Activated CD8-positive, alpha-beta T cell treated with anti-CD3 and anti-CD28 coated beads for 36 hours (primary cell): ENCODE measurements around the gene UBE2E1. TPM values are rescaled to one million over a fixed set of nuclear protein-coding genes. Genes with fewer than 3 reads are reported as not detected.

Experiments used
- ATAC-seq: fragments of 200-7000 bp; cut with Tn5 transposase; one replicate; pipeline ENCODE4 v1.10.0; 2021; ENCODE audit warnings: mild to moderate bottlenecking, moderate library complexity
- CTCF ChIA-PET: fragments of 350-600 bp; sonication (Branson Sonifier 250); formaldehyde crosslinking; loops from one replicate; lab custom pipeline; 2021; ENCODE audit warnings: antibody characterized with exemption; lab: Charles Lee
- POLR2A ChIA-PET: fragments of 350-600 bp; sonication (Branson Sonifier 250); formaldehyde crosslinking; loops from one replicate; lab custom pipeline; 2021; ENCODE audit warnings: antibody characterized with exemption; lab: Charles Lee
- DNase-seq: peaks from one replicate; pipeline ENCODE4 v3.0.0-alpha.2; 2020
- H3K27ac Mint-ChIP-seq: one replicate; pipeline ENCODE4 v1.8.0; 2021; ENCODE audit warnings: mild to moderate bottlenecking, mixed read lengths
- H3K27me3 Mint-ChIP-seq: one replicate; pipeline ENCODE4 v1.8.0; 2021; ENCODE audit warnings: mixed read lengths
- H3K36me3 Mint-ChIP-seq: one replicate; pipeline ENCODE4 v1.8.0; 2021; ENCODE audit warnings: low read depth, mixed read lengths
- H3K4me1 Mint-ChIP-seq: one replicate; pipeline ENCODE4 v1.8.0; 2021; ENCODE audit warnings: low read depth, mixed read lengths
- H3K4me3 Mint-ChIP-seq: one replicate; pipeline ENCODE4 v1.8.0; 2021; ENCODE audit warnings: mild to moderate bottlenecking, moderate library complexity, mixed read lengths
- H3K9me3 Mint-ChIP-seq: one replicate; pipeline ENCODE4 v1.8.0; 2021; ENCODE audit warnings: mixed read lengths
- intact Hi-C: fragments of 100-400 bp; cut with micrococcal nuclease; formaldehyde crosslinking; loops from one replicate; pipeline ENCODE4 v1.10.0; 2022
- total RNA-seq, 2 experiments: library from RNA; stranded (reverse); gene quantifications; one replicate each; pipeline ENCODE4 v1.2.3, GENCODE V29; 2021
- TF ChIP-seq, protein P1 (sequence below): fragments of 200-600 bp; IDR thresholded peaks from one replicate; pipeline ENCODE4 v1.8.0; 2022; ENCODE audit warnings: antibody characterized with exemption, mild to moderate bottlenecking

Gene UBE2E1
- total RNA-seq, 2 experiments from 2014 or later = 79.0 to 80.3 TPM

DNA sequence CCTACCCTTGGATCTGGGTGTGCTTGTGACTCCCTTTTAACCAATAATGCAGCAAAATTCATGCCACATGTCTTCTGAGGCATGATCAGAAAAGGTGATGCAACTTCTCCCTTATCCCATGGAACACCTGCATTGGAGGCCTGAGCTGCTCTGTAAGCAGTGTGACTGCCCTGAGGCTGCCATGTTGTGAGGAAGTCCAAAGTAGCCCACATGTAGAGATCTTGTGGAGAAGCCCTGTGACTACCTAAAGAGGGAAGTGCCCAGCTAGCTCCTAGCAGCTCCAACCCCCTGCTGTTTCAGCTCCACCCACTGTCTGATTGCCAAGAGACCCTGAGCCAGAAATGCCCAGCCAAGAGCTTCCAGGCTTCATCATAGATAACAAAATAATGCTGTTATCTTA is 132.9 kb downstream of the UBE2E1 start:
- intact Hi-C loops = no loop called here
- ChIA-PET POLR2A (interaction anchor here (1.2 to 4.6 kb wide), 2 partner anchors 17 to 20 kb away, joined by 3 to 24 read pairs; partner anchors contain the start of genes NKIRAS1 and RPL15), CTCF (no interaction called here)
- Mint-ChIP-seq H3K9me3 (no peaks in the 10 kb centered on the region), H3K27me3 (peaks cover 4% of the 10 kb centered on the region), H3K27ac (no peak overlapping the region), H3K4me3 (no peak overlapping the region), H3K4me1 (no peaks in the 10 kb centered on the region), H3K36me3 (no peaks in the 10 kb centered on the region)
- DNase-seq (no peak), ATAC-seq (no peak)
- TF ChIP-seq, protein P1, sequence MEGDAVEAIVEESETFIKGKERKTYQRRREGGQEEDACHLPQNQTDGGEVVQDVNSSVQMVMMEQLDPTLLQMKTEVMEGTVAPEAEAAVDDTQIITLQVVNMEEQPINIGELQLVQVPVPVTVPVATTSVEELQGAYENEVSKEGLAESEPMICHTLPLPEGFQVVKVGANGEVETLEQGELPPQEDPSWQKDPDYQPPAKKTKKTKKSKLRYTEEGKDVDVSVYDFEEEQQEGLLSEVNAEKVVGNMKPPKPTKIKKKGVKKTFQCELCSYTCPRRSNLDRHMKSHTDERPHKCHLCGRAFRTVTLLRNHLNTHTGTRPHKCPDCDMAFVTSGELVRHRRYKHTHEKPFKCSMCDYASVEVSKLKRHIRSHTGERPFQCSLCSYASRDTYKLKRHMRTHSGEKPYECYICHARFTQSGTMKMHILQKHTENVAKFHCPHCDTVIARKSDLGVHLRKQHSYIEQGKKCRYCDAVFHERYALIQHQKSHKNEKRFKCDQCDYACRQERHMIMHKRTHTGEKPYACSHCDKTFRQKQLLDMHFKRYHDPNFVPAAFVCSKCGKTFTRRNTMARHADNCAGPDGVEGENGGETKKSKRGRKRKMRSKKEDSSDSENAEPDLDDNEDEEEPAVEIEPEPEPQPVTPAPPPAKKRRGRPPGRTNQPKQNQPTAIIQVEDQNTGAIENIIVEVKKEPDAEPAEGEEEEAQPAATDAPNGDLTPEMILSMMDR = no peak

DNA sequence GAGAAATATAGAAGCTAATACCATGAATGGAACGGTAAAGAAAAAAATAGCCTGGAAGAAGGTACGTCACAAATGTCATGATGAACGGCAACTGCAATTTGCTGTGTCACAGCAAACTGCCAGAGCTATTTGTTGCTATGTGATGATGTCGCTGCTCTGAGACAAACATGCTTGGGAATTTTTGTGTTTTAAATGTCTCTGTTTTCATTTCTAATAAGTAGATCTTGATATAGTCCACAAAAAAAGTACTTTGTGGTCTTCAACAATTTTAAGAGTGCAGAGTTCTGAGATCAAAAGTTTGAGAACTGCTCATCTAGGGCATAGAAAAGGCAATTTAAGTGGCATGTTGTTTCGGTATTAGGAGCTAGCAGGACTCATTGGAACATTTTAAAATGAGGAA is 135.0 kb downstream of the UBE2E1 start:
- TF ChIP-seq, protein P1 = no peak
- H3K36me3 Mint-ChIP-seq = no peaks in the 10 kb centered on the region
- no peak overlapping the region for H3K27ac Mint-ChIP-seq
- no peak overlapping the region for H3K4me3 Mint-ChIP-seq
- ChIA-PET CTCF (interaction anchor here (1.8 kb wide), 1 partner anchor 17 kb away, joined by 3 read pairs; no protein-coding TSS in a partner anchor), POLR2A (interaction anchor here (1.3 to 4.6 kb wide), 3 partner anchors 11 to 22 kb away, joined by 3 to 24 read pairs (median 4); partner anchors contain the start of genes NKIRAS1 and RPL15)
- H3K4me1 Mint-ChIP-seq = peaks cover 7% of the 10 kb centered on the region
- no peak for DNase-seq
- intact Hi-C loops = no loop called here
- peaks cover 10% of the 10 kb centered on the region for H3K27me3 Mint-ChIP-seq
- H3K9me3 Mint-ChIP-seq = no peaks in the 10 kb centered on the region
- no peak for ATAC-seq

Other genes with a start within 250 kb of the UBE2E1 start
- 1 to 10 TPM; 3.6 to 3.9 TPM for gene NKIRAS1, start 111.0 kb downstream of the UBE2E1 start, total RNA-seq
- gene RPL15, start 111.2 kb downstream of the UBE2E1 start, total RNA-seq = 1,000 to 10,000 TPM; 2,671 to 2,747 TPM
- 1 to 10 TPM; 3.6 to 4.0 TPM for gene NR1D2, start 139.3 kb downstream of the UBE2E1 start, total RNA-seq